ENCODE data around the gene HAVCR2.
"Not testable (repeated sequence)": the region's sequence is repeated elsewhere in the genome, so short reads cannot be mapped to it uniquely, and the experiment has no call there.

The HAVCR2 gene

DNA sequence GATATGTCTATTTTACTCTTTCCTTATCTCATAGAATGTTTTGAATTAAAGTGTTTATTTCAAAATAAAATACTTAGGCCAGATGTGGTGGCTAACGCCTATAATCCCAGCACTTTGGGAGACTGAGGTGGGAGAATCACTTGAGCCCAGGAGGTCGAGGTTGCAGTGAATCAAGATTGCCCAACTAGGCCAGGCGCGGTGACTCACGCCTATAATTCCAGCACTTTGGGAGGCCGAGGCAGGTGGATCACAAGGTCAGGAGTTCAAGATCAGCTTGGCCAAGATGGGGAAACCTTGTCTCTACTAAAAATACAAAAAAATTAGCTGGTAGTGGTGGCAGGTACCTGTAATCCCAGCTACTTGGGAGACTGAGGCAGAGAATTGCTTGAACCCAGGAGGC is 52.0 kb downstream of the HAVCR2 start:
- H3K4me3 ChIP-seq (ENCODE audit: low read length); H3K9ac ChIP-seq (ENCODE audit: low read length); H3K9me3 ChIP-seq (ENCODE audit: control insufficient read depth, low read length); H3K27me3 ChIP-seq (ENCODE audit: control insufficient read depth, insufficient read depth, low read length); H3K36me3 ChIP-seq (ENCODE audit: control insufficient read depth, insufficient read depth, low read length): not testable (repeated sequence)
- peaks cover 11% of the 10 kb centered on the region for H3K4me1 ChIP-seq (ENCODE audit: control insufficient read depth, insufficient read depth, low read length)

DNA sequence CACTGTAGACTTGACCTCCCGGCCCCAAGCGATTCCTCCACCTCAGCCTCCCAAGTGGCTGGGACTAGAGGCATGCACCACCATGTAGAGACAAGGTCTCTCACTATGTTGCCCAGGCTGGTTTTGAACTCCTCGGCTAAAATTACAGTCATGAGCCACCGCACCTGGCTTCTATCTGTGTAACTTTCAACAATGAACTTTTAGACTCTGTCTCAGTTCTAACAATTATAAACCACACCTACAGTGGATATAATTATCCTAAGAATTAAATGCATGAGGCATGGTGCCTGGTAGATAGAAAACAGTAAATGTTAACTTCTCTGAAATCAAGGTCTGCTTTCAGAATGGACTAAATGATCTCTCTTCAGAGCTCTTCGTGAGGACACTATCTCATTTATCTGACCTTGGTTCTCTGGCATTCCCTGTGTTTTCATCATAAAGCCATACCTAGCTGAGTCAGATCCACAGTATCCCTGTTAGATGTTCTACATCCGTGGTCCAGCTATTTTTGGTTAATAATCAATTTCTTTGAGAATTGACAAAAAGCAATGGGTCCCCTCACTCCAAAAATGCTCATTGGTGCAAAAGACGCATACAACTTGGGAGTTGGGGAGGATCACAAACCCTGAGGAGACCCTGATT is 57.1 kb downstream of the HAVCR2 start:
- H3K27me3 ChIP-seq (ENCODE audit: control insufficient read depth, insufficient read depth, low read length) = no peaks in the 10 kb centered on the region
- no peaks in the 10 kb centered on the region for H3K9me3 ChIP-seq (ENCODE audit: control insufficient read depth, low read length)
- H3K9ac ChIP-seq (ENCODE audit: low read length) = no peak overlapping the region
- H3K36me3 ChIP-seq (ENCODE audit: control insufficient read depth, insufficient read depth, low read length) = no peaks in the 10 kb centered on the region
- no peak overlapping the region for H3K4me3 ChIP-seq (ENCODE audit: low read length)
- H3K4me1 ChIP-seq (ENCODE audit: control insufficient read depth, insufficient read depth, low read length) = peaks cover 1% of the 10 kb centered on the region

DNA sequence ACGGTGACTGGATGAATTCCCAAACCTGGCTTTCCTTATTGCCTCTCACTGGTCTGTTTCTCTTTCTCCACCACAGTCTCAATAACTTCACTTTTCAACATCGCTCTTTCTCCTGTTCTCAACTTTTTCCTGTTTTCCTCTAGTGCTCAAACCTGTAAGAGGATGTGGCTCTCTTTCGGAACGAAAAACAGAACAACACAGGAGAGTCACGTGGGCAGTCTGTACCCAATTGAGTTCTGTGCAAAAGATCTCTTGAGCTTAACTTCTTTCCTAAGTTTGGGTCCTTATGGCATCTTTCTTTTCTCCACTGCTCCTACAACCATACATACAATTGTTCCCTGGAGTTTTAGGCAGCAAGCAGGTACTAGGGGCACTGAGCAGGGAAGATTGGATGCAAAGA is 58.8 kb downstream of the HAVCR2 start:
- Histone ChIP-seq H3K4me1 (ENCODE audit: control insufficient read depth, insufficient read depth, low read length) (peaks cover 11% of the 10 kb centered on the region), H3K9ac (ENCODE audit: low read length) (no peak overlapping the region), H3K27me3 (ENCODE audit: control insufficient read depth, insufficient read depth, low read length) (no peaks in the 10 kb centered on the region), H3K36me3 (ENCODE audit: control insufficient read depth, insufficient read depth, low read length) (no peaks in the 10 kb centered on the region), H3K4me3 (ENCODE audit: low read length) (no peak overlapping the region), H3K9me3 (ENCODE audit: control insufficient read depth, low read length) (no peaks in the 10 kb centered on the region)

DNA sequence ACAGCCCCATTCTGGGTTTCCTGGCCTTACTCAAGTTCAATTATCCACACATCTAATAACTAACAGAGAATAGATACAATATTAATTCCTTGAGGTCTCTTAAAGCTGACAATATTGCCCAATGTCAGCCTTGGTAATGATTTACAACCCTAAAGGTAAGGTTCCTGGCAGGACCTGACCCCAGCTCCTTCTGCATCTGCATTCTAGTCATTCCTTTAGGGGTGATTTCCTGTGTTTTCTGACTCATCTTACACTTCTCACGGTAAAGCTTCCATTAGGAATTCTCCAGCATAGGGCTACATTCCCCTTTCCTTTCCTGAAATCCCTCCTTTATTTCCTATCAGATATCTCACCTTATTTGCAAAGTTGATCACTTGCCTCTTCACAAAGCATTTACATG is 59.2 kb downstream of the HAVCR2 start:
- Histone ChIP-seq H3K27me3 (ENCODE audit: control insufficient read depth, insufficient read depth, low read length) (no peaks in the 10 kb centered on the region), H3K36me3 (ENCODE audit: control insufficient read depth, insufficient read depth, low read length) (no peaks in the 10 kb centered on the region), H3K9me3 (ENCODE audit: control insufficient read depth, low read length) (no peaks in the 10 kb centered on the region), H3K4me3 (ENCODE audit: low read length) (no peak overlapping the region), H3K9ac (ENCODE audit: low read length) (no peak overlapping the region), H3K4me1 (ENCODE audit: control insufficient read depth, insufficient read depth, low read length) (peaks cover 11% of the 10 kb centered on the region)

DNA sequence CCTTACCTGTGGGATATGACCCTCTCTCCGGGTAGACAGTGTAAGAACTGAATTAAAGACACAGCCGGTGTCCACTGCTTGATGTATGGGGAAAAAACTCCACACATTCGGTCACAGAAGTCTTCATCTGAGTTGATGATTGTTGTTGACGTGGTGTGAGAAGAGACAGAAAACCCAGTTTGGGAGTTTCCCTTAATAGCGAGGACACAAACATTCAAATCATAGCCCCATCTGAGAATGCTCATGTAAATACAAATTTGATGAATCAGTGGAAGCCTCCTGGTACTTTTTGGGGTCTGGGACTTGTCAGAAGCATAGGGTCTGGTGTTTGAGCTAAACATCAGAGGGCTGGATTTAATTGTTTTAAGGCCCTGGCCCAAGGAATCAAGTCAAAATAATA is 60.9 kb downstream of the HAVCR2 start:
- Histone ChIP-seq H3K4me1 (ENCODE audit: control insufficient read depth, insufficient read depth, low read length) (peaks cover 11% of the 10 kb centered on the region), H3K9ac (ENCODE audit: low read length) (no peak overlapping the region), H3K27me3 (ENCODE audit: control insufficient read depth, insufficient read depth, low read length) (no peaks in the 10 kb centered on the region), H3K9me3 (ENCODE audit: control insufficient read depth, low read length) (no peaks in the 10 kb centered on the region), H3K36me3 (ENCODE audit: control insufficient read depth, insufficient read depth, low read length) (no peaks in the 10 kb centered on the region), H3K4me3 (ENCODE audit: low read length) (no peak overlapping the region)

DNA sequence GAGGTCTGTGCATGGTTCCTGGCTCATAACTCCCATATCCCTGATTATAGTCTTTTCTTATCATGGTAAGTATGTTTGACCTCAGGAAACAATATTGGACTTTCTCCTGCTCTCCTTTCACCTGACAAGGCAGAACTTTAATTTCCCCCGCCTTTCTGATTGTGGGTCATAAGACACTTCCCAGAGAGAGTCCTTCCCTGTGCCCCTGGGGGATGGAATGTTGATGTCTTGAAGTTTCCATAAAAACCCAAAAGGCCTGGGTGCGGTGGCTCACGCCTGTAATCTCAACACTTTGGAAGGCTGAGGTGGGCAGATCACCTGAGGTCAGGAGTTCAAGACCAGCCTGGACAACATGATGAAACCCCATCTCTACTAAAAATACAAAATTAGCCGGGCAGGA is 61.8 kb downstream of the HAVCR2 start:
- not testable (repeated sequence) for H3K27me3 ChIP-seq (ENCODE audit: control insufficient read depth, insufficient read depth, low read length)

DNA sequence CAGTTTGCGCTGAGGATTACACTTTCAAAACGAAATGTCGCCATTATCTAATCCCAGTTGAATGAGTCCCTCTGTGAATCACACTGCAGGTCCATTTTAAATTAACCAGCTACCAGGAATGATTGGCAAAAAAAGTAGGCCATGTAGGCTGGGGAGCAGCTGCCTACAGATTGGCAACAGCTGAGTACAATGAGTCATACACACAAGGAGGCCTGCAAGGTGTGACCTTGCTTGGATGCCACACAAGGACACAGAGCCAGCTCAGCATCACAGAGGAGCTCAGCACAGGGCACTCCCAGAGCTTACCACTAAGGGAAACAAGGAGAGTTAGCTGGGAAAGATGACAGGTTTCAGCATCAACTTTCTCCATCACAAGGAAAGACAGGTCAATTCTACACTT is 62.8 kb downstream of the HAVCR2 start:
- H3K9me3 ChIP-seq (ENCODE audit: control insufficient read depth, low read length) = no peaks in the 10 kb centered on the region
- H3K4me3 ChIP-seq (ENCODE audit: low read length) = no peak overlapping the region
- no peaks in the 10 kb centered on the region for H3K27me3 ChIP-seq (ENCODE audit: control insufficient read depth, insufficient read depth, low read length)
- peaks cover 11% of the 10 kb centered on the region for H3K4me1 ChIP-seq (ENCODE audit: control insufficient read depth, insufficient read depth, low read length)
- H3K36me3 ChIP-seq (ENCODE audit: control insufficient read depth, insufficient read depth, low read length) = no peaks in the 10 kb centered on the region
- no peak overlapping the region for H3K9ac ChIP-seq (ENCODE audit: low read length)

More for the DNA sequence above, 61.8 kb downstream of the HAVCR2 start:
- not testable (repeated sequence) for H3K9ac ChIP-seq (ENCODE audit: low read length); H3K4me3 ChIP-seq (ENCODE audit: low read length); H3K36me3 ChIP-seq (ENCODE audit: control insufficient read depth, insufficient read depth, low read length); H3K9me3 ChIP-seq (ENCODE audit: control insufficient read depth, low read length)
- peaks cover 11% of the 10 kb centered on the region for H3K4me1 ChIP-seq (ENCODE audit: control insufficient read depth, insufficient read depth, low read length)

DNA sequence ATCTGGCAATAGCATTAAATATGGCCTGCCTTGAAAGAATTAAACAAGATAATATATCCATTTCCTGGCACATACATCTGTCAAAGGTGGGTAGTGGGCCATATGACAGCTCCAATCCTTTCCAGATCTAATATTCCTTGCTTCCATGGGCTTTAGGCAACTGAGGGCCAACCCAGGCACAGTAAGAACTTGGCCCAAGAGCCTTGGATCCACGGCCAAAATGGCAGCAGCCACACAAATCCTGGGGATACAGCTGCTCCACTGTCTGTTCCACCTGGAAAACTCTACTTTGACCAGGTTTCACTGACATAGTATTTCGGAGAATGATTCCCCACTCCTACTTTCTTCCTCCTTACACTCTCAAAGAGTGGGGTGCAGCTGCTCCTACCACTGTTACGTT is 63.2 kb downstream of the HAVCR2 start:
- Histone ChIP-seq H3K9ac (ENCODE audit: low read length) (no peak overlapping the region), H3K27me3 (ENCODE audit: control insufficient read depth, insufficient read depth, low read length) (no peaks in the 10 kb centered on the region), H3K4me1 (ENCODE audit: control insufficient read depth, insufficient read depth, low read length) (peaks cover 11% of the 10 kb centered on the region), H3K36me3 (ENCODE audit: control insufficient read depth, insufficient read depth, low read length) (no peaks in the 10 kb centered on the region), H3K4me3 (ENCODE audit: low read length) (no peak overlapping the region), H3K9me3 (ENCODE audit: control insufficient read depth, low read length) (no peaks in the 10 kb centered on the region)

DNA sequence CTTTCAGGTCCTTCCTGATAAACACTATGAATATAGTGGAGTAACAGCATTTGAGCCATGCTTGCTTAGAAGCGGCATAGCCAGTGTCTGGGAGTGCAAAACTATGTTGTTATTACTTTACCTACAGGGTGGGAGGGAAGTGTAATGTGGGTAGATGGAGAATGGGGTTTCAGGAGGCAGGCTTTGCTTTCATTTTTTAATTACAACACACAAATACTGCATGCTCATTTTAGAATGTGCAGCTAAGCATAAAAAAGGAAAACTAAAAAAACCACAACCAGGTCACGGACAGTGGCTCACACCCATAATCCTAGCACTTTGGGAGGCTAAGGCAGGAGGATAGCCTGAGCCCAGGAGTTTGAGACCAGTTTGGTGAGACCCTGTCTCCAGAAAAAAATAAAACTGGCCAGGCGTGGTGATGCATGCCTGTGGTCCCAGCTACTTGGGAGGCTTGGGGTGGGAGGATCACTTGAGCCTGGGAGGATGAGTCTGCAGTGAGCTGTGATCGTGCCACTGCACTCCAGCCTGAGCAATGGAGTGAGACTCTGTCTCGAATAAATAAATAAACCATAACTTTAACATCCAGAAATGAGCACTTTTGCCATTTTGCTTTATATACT is 70.2 kb downstream of the HAVCR2 start:
- Histone ChIP-seq H3K9me3 (ENCODE audit: control insufficient read depth, low read length) (no peaks in the 10 kb centered on the region), H3K4me1 (ENCODE audit: control insufficient read depth, insufficient read depth, low read length) (no peaks in the 10 kb centered on the region)

More for the DNA sequence above, 70.2 kb downstream of the HAVCR2 start:
- Histone ChIP-seq H3K4me3 (ENCODE audit: low read length) (no peak overlapping the region), H3K27me3 (ENCODE audit: control insufficient read depth, insufficient read depth, low read length) (no peaks in the 10 kb centered on the region), H3K9ac (ENCODE audit: low read length) (no peak overlapping the region), H3K36me3 (ENCODE audit: control insufficient read depth, insufficient read depth, low read length) (no peaks in the 10 kb centered on the region)

All from mucosa of stomach (tissue), 1 donor.